Endodermal cell (in vitro differentiated cells): Measurements from ENCODE around the gene ZC3H12D. TPM values are rescaled to one million over a fixed set of nuclear protein-coding genes. Genes with fewer than 3 reads are reported as not detected.

ENCODE experiments used
- DNase-seq: peaks from one replicate; pipeline ENCODE4 v3.0.0-alpha.2; 2017
- H3K27ac ChIP-seq: 2 replicates; pipeline ENCODE4 v1.5.1; 2013; ENCODE audit warnings: mild to moderate bottlenecking, low read depth, low read length, moderate library complexity
- H3K27me3 ChIP-seq: 2 replicates; pipeline ENCODE4 v1.6.1; 2013; ENCODE audit warnings: mild to moderate bottlenecking, low read length, moderate library complexity; ENCODE audit not compliant: insufficient read depth, control insufficient read depth, poor library complexity, severe bottlenecking
- H3K36me3 ChIP-seq: 2 replicates; pipeline ENCODE4 v1.7.0; 2013; ENCODE audit warnings: mild to moderate bottlenecking, low read length, moderate library complexity; ENCODE audit not compliant: control insufficient read depth, insufficient read depth
- H3K4me1 ChIP-seq: one replicate; pipeline ENCODE4 v1.7.0; 2013; ENCODE audit warnings: low read length; ENCODE audit not compliant: control insufficient read depth, insufficient read depth
- H3K4me3 ChIP-seq: 2 replicates; pipeline ENCODE4 v1.5.1; 2013; ENCODE audit warnings: mild to moderate bottlenecking, low read length, moderate library complexity
- H3K9ac ChIP-seq: 2 replicates; pipeline ENCODE4 v1.6.1; 2013; ENCODE audit warnings: mild to moderate bottlenecking, low read length, moderate library complexity; ENCODE audit not compliant: poor library complexity, severe bottlenecking; ENCODE audit errors: extremely low read depth
- H3K9me3 ChIP-seq: 2 replicates; pipeline ENCODE4 v1.6.1; 2013; ENCODE audit warnings: mild to moderate bottlenecking, low read length, moderate library complexity; ENCODE audit not compliant: control insufficient read depth
- H3K27ac Mint-ChIP-seq: 2 replicates; pipeline ENCODE4 v1.8.0; 2020; ENCODE audit warnings: mixed read lengths
- H3K27me3 Mint-ChIP-seq: 2 replicates; pipeline ENCODE4 v1.8.0; 2021; ENCODE audit warnings: mild to moderate bottlenecking, mixed read lengths; ENCODE audit not compliant: insufficient read depth
- H3K36me3 Mint-ChIP-seq: 2 replicates; pipeline ENCODE4 v1.8.0; 2020; ENCODE audit warnings: low read depth, mixed read lengths
- H3K4me1 Mint-ChIP-seq: 2 replicates; pipeline ENCODE4 v1.8.0; 2020; ENCODE audit warnings: mixed read lengths
- H3K4me3 Mint-ChIP-seq: 2 replicates; pipeline ENCODE4 v1.8.0; 2020; ENCODE audit warnings: mild to moderate bottlenecking, moderate library complexity, mixed read lengths
- H3K9me3 Mint-ChIP-seq: 2 replicates; pipeline ENCODE4 v1.8.0; 2020; ENCODE audit warnings: mild to moderate bottlenecking, mixed read lengths
- CTCF ChIP-seq: fragments of 200-600 bp; sonication (generic); conservative IDR thresholded peaks from 2 replicates; pipeline ENCODE4 v1.5.0; 2021; ENCODE audit warnings: antibody characterized with exemption, mild to moderate bottlenecking
- WGBS, 2 experiments: methylation state at CpG; one replicate each; pipeline versions ENCODE4 v1.1.5 to v1.1.7; 2013; ENCODE audit warnings: missing lambda C conversion rate in 2 of 2, mixed read lengths in 1 of 2; ENCODE audit not compliant: insufficient coverage in 1 of 2, insufficient read length in 1 of 2; 5-methylcytosine and 5-hydroxymethylcytosine counted together
- total RNA-seq, 2 donors: library from RNA; stranded (reverse); fragmentation: NEBNext Ultra II Directional in 1 of 2; extraction: Animal tissue kit (Norgen Biotek cat#: 25700) in 1 of 2; gene quantifications; 2 replicates in 1 of 2; 3 replicates in 1 of 2; pipeline ENCODE4 v1.2.1, GENCODE V29; 2021

ZC3H12D gene
- total RNA-seq, 2 donors from 2014 or later = 0.20 to 0.42 TPM

- no peak overlapping the region for H3K27ac Mint-ChIP-seq
- no peak overlapping the region for H3K27ac ChIP-seq
- no peak overlapping the region for H3K4me3 ChIP-seq
- no peaks in the 10 kb centered on the region for H3K4me1 ChIP-seq
- no peak overlapping the region for H3K4me3 Mint-ChIP-seq
- no peak for DNase-seq
- H3K27me3 Mint-ChIP-seq = peaks cover 37% of the 10 kb centered on the region
- no peaks in the 10 kb centered on the region for H3K36me3 ChIP-seq
- H3K4me1 Mint-ChIP-seq = peaks cover 4% of the 10 kb centered on the region
- H3K27me3 ChIP-seq = peaks cover 30% of the 10 kb centered on the region
- no peak for TF ChIP-seq CTCF
- WGBS, 2 experiments = 92 to 93% methylated on average over 9 to 11 of the region's 11 CpGs
- H3K9me3 ChIP-seq = no peaks in the 10 kb centered on the region
- no peaks in the 10 kb centered on the region for H3K9me3 Mint-ChIP-seq
- no peak overlapping the region for H3K9ac ChIP-seq
- H3K36me3 Mint-ChIP-seq = no peaks in the 10 kb centered on the region
Observed at GRCh38 chr6:149455031-149455732, 29.6 kb downstream of the ZC3H12D start.

GRCh38 chr6:149454346-149454848, 30.4 kb downstream of the ZC3H12D start:
- H3K4me3 Mint-ChIP-seq = no peak overlapping the region
- no peaks in the 10 kb centered on the region for H3K36me3 ChIP-seq
- no peak overlapping the region for H3K27ac ChIP-seq
- no peak overlapping the region for H3K4me3 ChIP-seq
- TF ChIP-seq CTCF = no peak
- H3K9me3 ChIP-seq = no peaks in the 10 kb centered on the region
- 83 to 90% methylated on average over 4 to 15 of the region's 15 CpGs for WGBS, 2 experiments
- peaks cover 4% of the 10 kb centered on the region for H3K4me1 Mint-ChIP-seq
- no peaks in the 10 kb centered on the region for H3K4me1 ChIP-seq
- H3K9me3 Mint-ChIP-seq = no peaks in the 10 kb centered on the region
- H3K27ac Mint-ChIP-seq = no peak overlapping the region
- peaks cover 44% of the 10 kb centered on the region for H3K27me3 Mint-ChIP-seq
- H3K27me3 ChIP-seq = peaks cover 38% of the 10 kb centered on the region
- DNase-seq = no peak
- no peak overlapping the region for H3K9ac ChIP-seq
- no peaks in the 10 kb centered on the region for H3K36me3 Mint-ChIP-seq

- Histone ChIP-seq H3K9ac (no peak overlapping the region), H3K27ac (no peak overlapping the region), H3K27me3 (peaks cover 39% of the 10 kb centered on the region), H3K9me3 (no peaks in the 10 kb centered on the region), H3K36me3 (no peaks in the 10 kb centered on the region), H3K4me3 (no peak overlapping the region), H3K4me1 (no peaks in the 10 kb centered on the region)
- Mint-ChIP-seq H3K36me3 (no peaks in the 10 kb centered on the region), H3K4me3 (no peak overlapping the region), H3K27ac (no peak overlapping the region), H3K4me1 (peaks cover 4% of the 10 kb centered on the region), H3K27me3 (peaks cover 50% of the 10 kb centered on the region), H3K9me3 (no peaks in the 10 kb centered on the region)
- TF ChIP-seq CTCF = no peak
- no peak for DNase-seq
- 92% methylated on average over 6 of the region's 6 CpGs for WGBS, 2 experiments
Observed at GRCh38 chr6:149453597-149454345, 31.0 kb downstream of the ZC3H12D start.
